Astrocyte of the hippocampus (primary cell): ENCODE data around the gene ITGBL1.

Experiments used
- DNase-seq: peaks from one replicate; pipeline ENCODE4 v3.0.0; 2011; ENCODE audit warnings: low read depth, low spot score

Gene ITGBL1

GRCh38 chr13:101739382-101740178, 287.1 kb downstream of the ITGBL1 start:
- no peak for DNase-seq

- DNase-seq: no peak
These were observed 294.0 kb downstream of the ITGBL1 start for GRCh38 chr13:101746513-101746912.

GRCh38 chr13:101747039-101747438, 294.6 kb downstream of the ITGBL1 start:
- DNase-seq: no peak

DNA sequence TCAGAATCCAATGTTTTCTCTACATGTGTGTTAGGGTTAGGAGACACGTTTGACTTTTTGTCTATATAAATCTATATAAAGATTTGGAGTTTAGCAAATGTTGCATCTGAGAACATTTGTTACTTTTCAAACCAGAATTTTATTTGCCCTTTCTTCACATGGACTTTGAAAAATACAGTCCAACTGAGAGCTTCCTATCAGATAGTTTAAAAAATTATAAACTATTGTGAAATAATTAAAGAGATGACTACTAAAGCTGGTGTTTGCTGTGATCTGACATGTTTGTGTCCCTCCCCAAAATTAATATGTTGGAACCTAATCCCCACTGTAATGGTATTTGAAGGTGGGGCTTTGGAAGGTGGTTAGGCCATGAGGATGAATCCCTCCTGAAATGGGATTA, 297.1 kb downstream of the ITGBL1 start:
- DNase-seq: no peak

- peak; percentile 67 for DNase-seq
These were observed 299.0 kb downstream of the ITGBL1 start for GRCh38 chr13:101751488-101751887.

GRCh38 chr13:101752432-101752831, 300.0 kb downstream of the ITGBL1 start:
- DNase-seq: no peak

DNA sequence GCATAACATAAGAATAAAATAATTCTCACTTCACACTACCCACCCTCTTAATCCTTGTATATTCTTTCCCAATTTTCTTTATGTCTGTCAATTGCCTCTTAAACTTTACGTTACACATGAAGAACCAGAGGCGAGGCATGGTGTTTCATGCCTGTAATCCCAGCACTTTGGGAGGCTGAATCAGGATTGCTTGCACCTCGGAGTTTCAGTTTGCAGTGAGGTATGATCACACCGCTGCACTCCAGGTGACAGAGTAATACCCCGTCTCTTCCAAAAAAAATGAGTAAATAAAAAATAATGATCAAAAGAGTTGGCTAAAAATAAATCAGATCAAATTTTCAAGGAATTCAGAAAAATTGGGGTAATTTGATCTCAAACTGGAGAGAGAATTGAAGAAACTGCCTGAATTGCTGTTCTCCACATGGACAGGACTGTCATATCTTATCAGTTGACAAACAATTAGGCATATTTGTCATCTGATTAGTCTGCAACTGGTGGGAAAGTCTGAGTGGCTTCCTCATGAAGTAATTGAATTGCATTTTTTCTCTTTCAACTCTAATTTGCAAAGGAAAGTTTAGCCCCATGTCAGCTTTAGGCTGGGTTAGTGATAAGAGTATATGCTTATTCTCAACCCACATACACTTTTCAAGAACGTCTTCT, 302.9 kb downstream of the ITGBL1 start:
- peak; percentile 8 for DNase-seq

DNA sequence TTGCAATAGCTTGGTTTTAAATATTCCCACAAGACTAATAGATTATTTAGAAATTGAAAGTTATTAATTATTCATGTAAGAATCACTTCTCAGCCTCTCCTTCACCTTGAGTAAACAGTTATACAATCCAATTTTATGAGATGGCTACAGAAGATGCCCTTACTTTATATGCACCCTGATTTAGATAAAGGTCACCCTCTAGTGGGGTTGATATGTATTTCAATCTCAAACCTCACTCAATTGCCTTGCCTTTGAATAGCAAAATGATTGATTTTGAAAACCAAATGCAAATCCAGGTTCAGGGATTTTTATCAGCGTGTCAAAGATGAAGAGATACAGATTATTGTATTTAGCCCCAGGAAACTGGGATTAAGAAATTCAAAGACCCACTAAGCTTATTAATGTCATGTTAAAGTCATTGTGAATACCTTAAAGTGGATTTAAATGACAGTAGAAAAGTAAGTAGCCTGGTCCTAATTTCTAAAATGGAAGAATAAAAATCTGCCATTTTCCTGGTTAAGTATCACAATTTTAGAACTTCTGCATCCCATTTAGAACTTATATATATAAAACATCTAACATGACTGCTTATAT, 305.1 kb downstream of the ITGBL1 start:
- peak; percentile 59 for DNase-seq

DNA sequence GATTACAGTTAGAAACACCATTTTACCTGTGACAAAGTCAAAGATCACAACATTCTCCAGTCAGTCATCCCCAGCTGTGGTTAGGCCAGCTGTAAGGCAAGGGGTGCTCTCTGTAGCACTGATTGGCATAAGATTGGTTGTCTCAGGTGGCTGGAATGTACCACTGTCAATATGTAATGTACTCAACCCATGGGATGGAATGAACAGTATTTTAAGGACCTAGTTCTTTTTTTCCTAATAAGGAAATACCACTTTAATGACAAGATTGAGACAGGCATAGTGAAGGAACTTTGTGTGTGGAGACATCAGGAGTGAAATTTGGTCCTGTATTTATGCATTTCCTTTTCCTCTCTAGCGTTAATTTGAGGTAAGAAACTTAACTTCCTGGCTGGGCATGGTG, 310.7 kb downstream of the ITGBL1 start:
- peak; percentile 46 for DNase-seq
